HCT116 (cell line): Measurements from ENCODE around the gene RFX1. TPM values are rescaled to one million over a fixed set of nuclear protein-coding genes. Genes with fewer than 3 reads are reported as not detected.

Source experiments
- ATAC-seq: fragments of 200-7000 bp; cut with Tn5 transposase; 2 replicates; pipeline ENCODE4 v1.9.1; 2020; ENCODE audit warnings: mild to moderate bottlenecking, moderate library complexity
- BruUV-seq: library from RNA; stranded (reverse); fragments of 400-500 nt; replicated peaks from 2 replicates; lab custom pipeline; 2021; lab: Mats Ljungman, UMichigan
- CTCF ChIA-PET: fragments of 300-600 bp; sonication (Branson Sonifier 250); formaldehyde crosslinking; loops from one replicate; lab custom pipeline; 2021; ENCODE audit warnings: antibody characterized with exemption; lab: Charles Lee
- POLR2A ChIA-PET: fragments of 300-600, 350-600 bp; sonication (Branson Sonifier 250); formaldehyde crosslinking; loops from one replicate; lab custom pipeline; 2021; ENCODE audit warnings: antibody characterized with exemption; lab: Charles Lee
- RAD21 ChIA-PET, 2 experiments: fragments of 300-600 bp; sonication (Branson Sonifier 250); formaldehyde crosslinking; loops; one replicate each; lab custom pipeline; 2023; ENCODE audit warnings: low total read pairs in 2 of 2; ENCODE audit not compliant: uncharacterized antibody in 2 of 2, unreplicated experiment in 2 of 2, low non-redundant PET in 1 of 2; lab: Charles Lee
- DNase-seq: peaks from one replicate; pipeline ENCODE4 v3.0.0-alpha.2; 2010; ENCODE audit warnings: low read depth, low spot score
- H2AFZ ChIP-seq: fragments of 200-600 bp; shearing (Covaris generic), sonication (generic); 2 replicates; pipeline ENCODE4 v1.6.1; 2017; ENCODE audit warnings: low read depth, mixed run types, mixed read lengths, antibody characterized with exemption, low read length; ENCODE audit not compliant: poor library complexity, severe bottlenecking
- H3K27ac ChIP-seq: 2 replicates; pipeline ENCODE4 v1.5.1; 2012; ENCODE audit warnings: low read depth, low read length
- H3K27me3 ChIP-seq: fragments of 200-600 bp; sonication (generic); 2 replicates; pipeline ENCODE4 v1.6.1; 2016; ENCODE audit warnings: mixed run types, low read length, mixed read lengths; ENCODE audit not compliant: insufficient read depth
- H3K36me3 ChIP-seq, 2 experiments: fragments of 200-500 bp in 1 of 2; fragments of 200-600 bp in 1 of 2; sonication (Bioruptor generic) in 1 of 2; sonication (generic) in 1 of 2; 2 replicates each; pipeline versions ENCODE4 v1.5.1 to v1.6.1; 2014 to 2016; ENCODE audit warnings: low read length in 2 of 2, inconsistent platforms in 1 of 2, mixed read lengths in 1 of 2, mixed run types in 1 of 2; ENCODE audit not compliant: insufficient read depth in 2 of 2, control insufficient read depth in 1 of 2
- H3K4me1 ChIP-seq, 2 experiments: fragments of 200-600 bp in 1 of 2; sonication (generic) in 1 of 2; 2 replicates each; pipeline versions ENCODE4 v1.5.1 to v1.6.1; 2012 to 2017; ENCODE audit warnings: low read length in 2 of 2, inconsistent platforms in 1 of 2, mild to moderate bottlenecking in 1 of 2, mixed read lengths in 1 of 2, mixed run types in 1 of 2, moderate library complexity in 1 of 2; ENCODE audit not compliant: insufficient read depth in 2 of 2, control insufficient read depth in 1 of 2
- H3K4me2 ChIP-seq: fragments of 200-600 bp; sonication (generic); 2 replicates; pipeline ENCODE4 v1.6.1; 2017; ENCODE audit warnings: mixed run types, low read length, mixed read lengths
- H3K4me3 ChIP-seq, 2 experiments: fragments of 200-600 bp in 1 of 2; sonication (generic) in 1 of 2; replicated peaks in 1 of 2; 2 replicates each; pipeline ENCODE4 v1.5.1; 2011 to 2016; ENCODE audit warnings: low read length in 2 of 2, control low read depth in 1 of 2, low read depth in 1 of 2, mild to moderate bottlenecking in 1 of 2, mixed read lengths in 1 of 2, mixed run types in 1 of 2
- H3K79me2 ChIP-seq: fragments of 200-600 bp; sonication (generic); 2 replicates; pipeline ENCODE4 v1.6.1; 2017; ENCODE audit warnings: mild to moderate bottlenecking, mixed run types, low read length, moderate library complexity, mixed read lengths; ENCODE audit not compliant: insufficient read depth
- H3K9ac ChIP-seq: fragments of 200-600 bp; sonication (generic); 2 replicates; pipeline ENCODE4 v1.6.1; 2016; ENCODE audit warnings: low read length, mixed read lengths
- H3K9me2 ChIP-seq: fragments of 200-600 bp; sonication (generic), shearing (Covaris generic); 2 replicates; pipeline ENCODE4 v1.6.1; 2017; ENCODE audit warnings: mixed run types, mild to moderate bottlenecking, moderate library complexity; ENCODE audit not compliant: insufficient read depth
- H3K9me3 ChIP-seq, 2 experiments: fragments of 200-500 bp in 1 of 2; fragments of 200-600 bp in 1 of 2; sonication (Bioruptor generic) in 1 of 2; sonication (generic) in 1 of 2; 2 replicates each; pipeline ENCODE4 v1.6.1; 2014 to 2017; ENCODE audit warnings: low read length in 2 of 2, mixed read lengths in 2 of 2, inconsistent platforms in 1 of 2, low read depth in 1 of 2, mild to moderate bottlenecking in 1 of 2, mixed run types in 1 of 2, moderate library complexity in 1 of 2; ENCODE audit not compliant: control insufficient read depth in 1 of 2, insufficient read depth in 1 of 2
- H4K20me1 ChIP-seq: fragments of 200-600 bp; sonication (generic), shearing (Covaris generic); 2 replicates; pipeline ENCODE4 v1.6.1; 2017; ENCODE audit warnings: mixed run types, mild to moderate bottlenecking, moderate library complexity; ENCODE audit not compliant: insufficient read depth
- ATF3 ChIP-seq: IDR thresholded peaks from 2 replicates; pipeline ENCODE4 v1.6.1; 2012
- EZH2 ChIP-seq: fragments of 200-600 bp; sonication (generic); IDR thresholded peaks from 2 replicates; pipeline ENCODE4 v1.6.1; 2017; ENCODE audit warnings: antibody characterized with exemption, mixed run types
- EZH2phosphoT487 ChIP-seq: fragments of 200-600 bp; IDR thresholded peaks from 2 replicates; pipeline ENCODE4 v1.6.1; 2018; ENCODE audit warnings: antibody characterized with exemption, borderline replicate concordance
- JUND ChIP-seq: IDR thresholded peaks from 2 replicates; pipeline ENCODE4 v1.6.1; 2012
- POLR2A ChIP-seq: IDR thresholded peaks from 2 replicates; pipeline ENCODE4 v1.7.0; 2011; ENCODE audit warnings: borderline replicate concordance; ENCODE audit not compliant: insufficient read depth, insufficient read length; ENCODE audit errors: extremely low read depth
- SIN3A ChIP-seq: IDR thresholded peaks from 2 replicates; pipeline ENCODE4 v1.6.1; 2012; ENCODE audit warnings: low read depth
- YY1 ChIP-seq: IDR thresholded peaks from 2 replicates; pipeline ENCODE4 v1.6.1; 2011; ENCODE audit warnings: low read length, low read depth, moderate library complexity, mild to moderate bottlenecking; ENCODE audit not compliant: insufficient replicate concordance; ENCODE audit errors: extremely low read depth
- ZNF274 ChIP-seq: fragments of 200-500 bp; sonication (Bioruptor generic); IDR thresholded peaks from 2 replicates; pipeline ENCODE4 v1.6.1; 2014; ENCODE audit warnings: mild to moderate bottlenecking, low read depth, low read length, inconsistent platforms
- intact Hi-C: fragments of 100-400 bp; cut with micrococcal nuclease; formaldehyde crosslinking; loops from 2 replicates; pipeline ENCODE4 v1.10.0; 2022
- total RNA-seq: library from RNA; stranded (reverse); gene quantifications from one replicate; pipeline ENCODE4 v1.2.1, GENCODE V29; 2021; ENCODE audit not compliant: unreplicated experiment
- TF ChIP-seq, protein P1 (sequence below): IDR thresholded peaks from 2 replicates; pipeline ENCODE4 v1.6.1; 2012; ENCODE audit warnings: low read depth

Gene RFX1
- total RNA-seq, 1 experiment from 2014 or later, result 16.3 TPM

DNA sequence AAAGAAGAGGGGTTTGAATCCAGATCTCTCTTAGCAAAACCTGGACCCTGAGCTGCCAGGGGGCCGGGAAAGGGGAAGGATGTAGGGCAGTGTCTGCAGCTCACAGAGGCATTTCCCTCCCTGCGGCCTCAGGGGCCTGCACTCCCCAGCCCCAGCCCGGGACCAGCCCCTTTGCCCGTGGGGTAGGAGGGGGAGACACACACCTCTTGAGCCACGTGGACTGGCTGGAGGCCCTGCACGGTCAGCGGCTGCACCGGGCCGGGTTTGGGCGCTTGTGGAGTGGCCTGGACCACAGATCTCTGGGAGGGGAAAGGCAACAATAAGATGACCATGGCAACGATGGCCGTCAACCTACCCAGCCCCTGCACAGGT, 26.9 kb downstream of the RFX1 start (continued):
- TF ChIP-seq, protein P1, sequence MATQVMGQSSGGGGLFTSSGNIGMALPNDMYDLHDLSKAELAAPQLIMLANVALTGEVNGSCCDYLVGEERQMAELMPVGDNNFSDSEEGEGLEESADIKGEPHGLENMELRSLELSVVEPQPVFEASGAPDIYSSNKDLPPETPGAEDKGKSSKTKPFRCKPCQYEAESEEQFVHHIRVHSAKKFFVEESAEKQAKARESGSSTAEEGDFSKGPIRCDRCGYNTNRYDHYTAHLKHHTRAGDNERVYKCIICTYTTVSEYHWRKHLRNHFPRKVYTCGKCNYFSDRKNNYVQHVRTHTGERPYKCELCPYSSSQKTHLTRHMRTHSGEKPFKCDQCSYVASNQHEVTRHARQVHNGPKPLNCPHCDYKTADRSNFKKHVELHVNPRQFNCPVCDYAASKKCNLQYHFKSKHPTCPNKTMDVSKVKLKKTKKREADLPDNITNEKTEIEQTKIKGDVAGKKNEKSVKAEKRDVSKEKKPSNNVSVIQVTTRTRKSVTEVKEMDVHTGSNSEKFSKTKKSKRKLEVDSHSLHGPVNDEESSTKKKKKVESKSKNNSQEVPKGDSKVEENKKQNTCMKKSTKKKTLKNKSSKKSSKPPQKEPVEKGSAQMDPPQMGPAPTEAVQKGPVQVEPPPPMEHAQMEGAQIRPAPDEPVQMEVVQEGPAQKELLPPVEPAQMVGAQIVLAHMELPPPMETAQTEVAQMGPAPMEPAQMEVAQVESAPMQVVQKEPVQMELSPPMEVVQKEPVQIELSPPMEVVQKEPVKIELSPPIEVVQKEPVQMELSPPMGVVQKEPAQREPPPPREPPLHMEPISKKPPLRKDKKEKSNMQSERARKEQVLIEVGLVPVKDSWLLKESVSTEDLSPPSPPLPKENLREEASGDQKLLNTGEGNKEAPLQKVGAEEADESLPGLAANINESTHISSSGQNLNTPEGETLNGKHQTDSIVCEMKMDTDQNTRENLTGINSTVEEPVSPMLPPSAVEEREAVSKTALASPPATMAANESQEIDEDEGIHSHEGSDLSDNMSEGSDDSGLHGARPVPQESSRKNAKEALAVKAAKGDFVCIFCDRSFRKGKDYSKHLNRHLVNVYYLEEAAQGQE, result no peak
- TF ChIP-seq POLR2A (no peak), ZNF274 (no peak)

DNA sequence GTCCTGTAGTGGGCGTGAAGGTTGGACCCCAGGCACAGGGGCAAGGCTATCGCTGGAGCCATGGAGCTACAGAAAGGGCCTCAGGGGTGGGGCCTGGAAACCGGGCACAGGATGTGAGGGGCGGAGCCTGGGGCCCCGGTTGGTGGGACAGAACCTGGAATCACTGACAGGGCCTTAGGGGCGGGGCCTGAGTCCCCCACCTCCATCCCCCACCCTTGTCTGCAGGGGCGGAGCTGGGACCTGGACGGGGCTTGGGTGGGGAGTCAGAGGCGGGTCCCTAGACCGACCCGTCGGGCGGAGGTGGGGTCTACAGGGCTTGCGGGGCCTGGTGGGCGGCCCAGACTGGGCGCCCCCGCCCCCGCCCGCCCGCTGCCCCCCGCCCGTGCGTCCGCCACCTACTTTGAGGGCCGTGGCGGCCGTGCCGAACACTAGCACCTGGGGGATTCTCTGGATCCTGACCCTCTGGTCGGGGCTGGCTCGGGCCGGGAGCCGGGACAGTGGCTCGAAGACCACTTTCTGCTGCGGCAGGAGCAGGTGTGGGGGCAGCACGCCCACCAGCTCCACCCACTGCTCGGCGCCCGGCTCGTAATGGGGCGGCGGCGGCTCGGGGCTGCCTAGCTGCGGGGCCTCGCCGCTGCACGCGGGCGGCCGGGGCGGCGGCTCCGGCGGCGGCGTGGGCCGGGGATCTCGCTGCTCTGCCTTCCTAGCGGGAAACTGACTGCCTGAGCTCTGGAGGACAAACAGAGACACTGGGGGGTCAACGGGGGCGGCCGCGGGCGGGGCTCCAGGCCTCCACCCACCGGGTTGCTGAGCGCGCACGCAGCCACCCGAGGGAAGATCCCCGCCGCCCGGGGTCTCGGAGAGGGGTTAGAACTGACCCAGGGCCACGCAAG, 27.5 kb downstream of the RFX1 start:
- Histone ChIP-seq H3K79me2 (no peaks in the 10 kb centered on the region), H3K27me3 (no peaks in the 10 kb centered on the region), H3K9me2 (no peaks in the 10 kb centered on the region), H3K4me1 (peaks cover 0 to 10% of the 10 kb centered on the region in 2 experiments; a peak in 3 of 4 replicates), H3K4me3 (no peak overlapping the region), H3K27ac (no peak overlapping the region), H3K9ac (no peak overlapping the region), H3K9me3 (no peaks in the 10 kb centered on the region), H4K20me1 (no peaks in the 10 kb centered on the region), H2AFZ (no peak overlapping the region), H3K36me3 (no peaks in the 10 kb centered on the region; a peak in 1 of 4 replicates), H3K4me2 (no peak overlapping the region)
- DNase-seq (no peak), ATAC-seq (peak; percentile 66)
- TF ChIP-seq ATF3 (no peak), SIN3A (no peak), JUND (no peak), POLR2A (no peak), YY1 (no peak), EZH2 (no peak), EZH2phosphoT487 (no peak)
- TF ChIP-seq, protein P1, result no peak
- ChIA-PET RAD21 (no interaction called here), POLR2A (no interaction called here), CTCF (no interaction called here)
- intact Hi-C loops, result no loop called here
- BruUV-seq, result no TSS peak
